ENCODE measurements around the gene KIAA0408. TPM values are rescaled to one million over a fixed set of nuclear protein-coding genes. Genes with fewer than 3 reads are reported as not detected.

The KIAA0408 gene
- total and polyA plus RNA-seq, 2 of the 8 experiments (the other 6 are each of a cell fraction or from before 2014, with no cell fraction given) = 3.3 to 10.8 TPM

GRCh38 chr6:127468936-127469335 lies 9.7 kb upstream of the KIAA0408 start:
- Histone ChIP-seq H2AFZ (ENCODE audit: low read length) (no peak overlapping the region), H3K4me2 (ENCODE audit: insufficient read depth in 1 of 2, low read depth in 2 of 2, low read length in 2 of 2) (no peak overlapping the region), H4K5ac (ENCODE audit: insufficient read length, low read depth, low read length) (no peak overlapping the region), H3K18ac (ENCODE audit: extremely low read depth, low read length) (no peak overlapping the region), H3K23ac (ENCODE audit: insufficient read length) (no peak overlapping the region), H3K27me3 (replicated peaks in 1 of 4; ENCODE audit: control insufficient read depth in 3 of 4, extremely low read depth in 1 of 4, insufficient read depth in 3 of 4, low read length in 3 of 4) (no peaks in the 10 kb centered on the region), H3K4me3 (ENCODE audit: extremely low read depth in 1 of 4, insufficient read depth in 2 of 4, low read depth in 3 of 4, low read length in 4 of 4) (no peak overlapping the region), H4K8ac (ENCODE audit: extremely low read depth, insufficient read depth, low read length) (no peak overlapping the region), H3K56ac (replicated peaks; ENCODE audit: insufficient read length, low read depth, low read length) (no peak overlapping the region), H4K91ac (replicated peaks; ENCODE audit: insufficient read length, low read length) (no peak overlapping the region), H3K9me3 (ENCODE audit: insufficient read depth in 2 of 2, low read depth in 1 of 2, low read length in 1 of 2) (no peaks in the 10 kb centered on the region), H2BK120ac (replicated peaks; ENCODE audit: low read depth, low read length) (no peak overlapping the region), H2BK12ac (ENCODE audit: low read depth, low read length) (no peak overlapping the region), H3K14ac (ENCODE audit: insufficient read length) (no peak overlapping the region), H2BK20ac (ENCODE audit: low read length) (no peak overlapping the region), H2BK5ac (ENCODE audit: low read depth, low read length) (no peak overlapping the region), H3K79me2 (ENCODE audit: control insufficient read depth in 1 of 2, insufficient read depth in 2 of 2, low read length in 2 of 2) (no peaks in the 10 kb centered on the region), H2BK15ac (ENCODE audit: low read length) (no peak overlapping the region), H3K79me1 (ENCODE audit: low read depth, low read length) (no peaks in the 10 kb centered on the region), H2AK5ac (ENCODE audit: low read depth, low read length) (no peak overlapping the region), H3K4me1 (replicated peaks in 1 of 4; ENCODE audit: control insufficient read depth in 3 of 4, insufficient read depth in 4 of 4, low read length in 3 of 4) (no peaks in the 10 kb centered on the region), H3K23me2 (ENCODE audit: low read depth, low read length) (no peaks in the 10 kb centered on the region), H4K20me1 (replicated peaks in 1 of 2; ENCODE audit: control insufficient read depth in 1 of 2, insufficient read depth in 2 of 2, low read length in 2 of 2) (no peaks in the 10 kb centered on the region), H3K36me3 (ENCODE audit: control insufficient read depth in 2 of 4, insufficient read depth in 4 of 4, low read length in 3 of 4) (peaks cover 0 to 17% (median 4%) of the 10 kb centered on the region in 4 experiments; a peak in 3 of 8 replicates), H3K27ac (ENCODE audit: low read depth, low read length) (no peak overlapping the region), H3K9ac (replicated peaks in 1 of 4; ENCODE audit: extremely low read depth in 1 of 4, low read depth in 3 of 4, low read length in 3 of 4) (no peak overlapping the region), H3K4ac (replicated peaks; ENCODE audit: insufficient read length, low read depth, low read length) (no peak overlapping the region)
- WGBS, 2 experiments (ENCODE audit: extremely low coverage in 1 of 2, insufficient coverage in 1 of 2, insufficient read length in 1 of 2, insufficient replicate concordance in 2 of 2, low coverage in 1 of 2, low lambda C conversion rate in 2 of 2, missing lambda C conversion rate in 1 of 2) = 81% methylated on average over 2 of the region's 2 CpGs; no CpG with 5 or more reads in 1 of the 2 experiments
- ChIA-PET CTCF (ENCODE audit: partially characterized antibody) (interaction anchor here (0.6 to 14.6 kb wide), 4 partner anchors 29 to 78 kb away, joined by 3 to 221 read pairs (median 8); partner anchors contain the start of gene MTCL3), POLR2A (ENCODE audit: partially characterized antibody) (interaction anchor here (1.4 to 2.3 kb wide), 2 partner anchors 11 to 47 kb away, joined by 6 to 9 read pairs; no protein-coding TSS in a partner anchor)
- DNase-seq (ENCODE audit: low read depth in 1 of 2, low spot score in 2 of 2) (no peak), FAIRE-seq (no peak)
- no peak for TF ChIP-seq SUZ12 (IDR thresholded peaks at IDR 0.05; ENCODE audit: low read length)
- no peak for TF ChIP-seq SAP30 (IDR thresholded peaks at IDR 0.05; ENCODE audit: insufficient read depth, insufficient replicate concordance, low read length)
- TF ChIP-seq CTBP2 (IDR thresholded peaks at IDR 0.05; ENCODE audit: borderline replicate concordance, insufficient read depth, insufficient read length, low read length) = no peak
- no peak for TF ChIP-seq RNF2 (IDR thresholded peaks at IDR 0.05; ENCODE audit: borderline replicate concordance, low read depth, low read length, missing control alignments, poor library complexity, severe bottlenecking)
- no peak for TF ChIP-seq BACH1 (IDR thresholded peaks at IDR 0.05; ENCODE audit: low read length)
- TF ChIP-seq ASH2L (IDR thresholded peaks at IDR 0.05; ENCODE audit: low read length) = no peak
- no peak for TF ChIP-seq CHD1 (IDR thresholded peaks at IDR 0.05; ENCODE audit: low read depth, low read length)
- TF ChIP-seq CTCF (IDR thresholded peaks at IDR 0.05; ENCODE audit: control extremely low read depth in 1 of 3, insufficient read depth in 1 of 3, low read depth in 1 of 3, low read length in 3 of 3) = no peak
- no peak for TF ChIP-seq BRCA1 (IDR thresholded peaks at IDR 0.05; ENCODE audit: low read depth, low read length)
- no peak for TF ChIP-seq KDM4A (IDR thresholded peaks at IDR 0.05; ENCODE audit: low read depth, low read length, severe bottlenecking)

Data from H1 (cell line).